Choroid plexus epithelial cell (primary cell): ENCODE results near the gene POLR3A.

ENCODE experiments used
- DNase-seq: peaks from one replicate; pipeline ENCODE4 v3.0.0-alpha.2; 2010; ENCODE audit warnings: low read depth
- H3K4me3 ChIP-seq: 2 replicates; pipeline ENCODE4 v1.5.1; 2011; ENCODE audit warnings: low read depth, mild to moderate bottlenecking, control low read depth, low read length, moderate library complexity
- TF ChIP-seq, protein P1 (sequence below): conservative IDR thresholded peaks from 2 replicates; pipeline ENCODE4 v1.5.1; 2011; ENCODE audit warnings: low read depth, mild to moderate bottlenecking, control low read depth, inconsistent platforms, low read length, moderate library complexity

Gene POLR3A

DNA sequence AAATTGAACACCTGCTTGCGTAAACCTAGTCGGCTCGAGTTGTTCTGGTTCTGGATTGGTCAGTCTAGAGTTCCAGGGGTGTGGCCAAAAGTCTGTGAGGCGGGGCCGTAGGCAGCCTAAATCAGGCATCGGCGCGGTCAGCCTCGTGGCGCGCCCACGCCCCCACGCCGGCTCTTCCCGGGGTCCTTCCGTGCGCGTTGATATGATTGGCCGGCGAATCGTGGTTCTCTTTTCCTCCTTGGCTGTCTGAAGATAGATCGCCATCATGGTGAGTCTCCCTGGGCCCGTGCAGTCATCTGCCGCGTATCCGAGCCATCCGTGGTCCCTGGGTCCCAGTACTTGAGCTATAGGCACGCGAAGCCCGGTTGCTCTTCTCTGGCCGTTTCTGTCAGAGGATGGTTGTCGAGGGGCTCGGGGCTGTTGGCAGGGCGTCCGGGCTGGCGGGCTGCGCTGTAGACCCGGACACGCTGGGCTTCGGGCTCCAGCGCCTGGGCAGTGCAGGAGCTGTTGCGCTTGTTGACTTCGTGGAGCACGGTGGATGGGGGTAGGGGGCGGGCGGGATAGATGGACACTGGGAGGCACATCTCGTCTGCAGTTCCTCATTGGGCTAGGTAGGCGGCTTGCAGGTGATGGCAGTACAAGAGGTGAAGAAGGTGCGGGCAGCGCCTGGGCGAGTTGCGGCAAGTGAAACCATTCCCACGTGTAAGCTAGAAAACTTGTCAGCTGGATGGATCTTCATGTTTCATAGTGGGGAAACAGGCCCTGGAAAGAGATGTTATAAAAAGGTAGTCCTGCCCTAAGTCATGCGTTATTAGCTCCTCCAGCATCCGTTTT is 4.5 kb upstream of the POLR3A start, which contains the start of gene RPS24:
RPS24 (plus strand) TSS at position 227 of the 834 bp plus-strand sequence; CDS start at position 266, 39 bp downstream.
- TF ChIP-seq, protein P1, sequence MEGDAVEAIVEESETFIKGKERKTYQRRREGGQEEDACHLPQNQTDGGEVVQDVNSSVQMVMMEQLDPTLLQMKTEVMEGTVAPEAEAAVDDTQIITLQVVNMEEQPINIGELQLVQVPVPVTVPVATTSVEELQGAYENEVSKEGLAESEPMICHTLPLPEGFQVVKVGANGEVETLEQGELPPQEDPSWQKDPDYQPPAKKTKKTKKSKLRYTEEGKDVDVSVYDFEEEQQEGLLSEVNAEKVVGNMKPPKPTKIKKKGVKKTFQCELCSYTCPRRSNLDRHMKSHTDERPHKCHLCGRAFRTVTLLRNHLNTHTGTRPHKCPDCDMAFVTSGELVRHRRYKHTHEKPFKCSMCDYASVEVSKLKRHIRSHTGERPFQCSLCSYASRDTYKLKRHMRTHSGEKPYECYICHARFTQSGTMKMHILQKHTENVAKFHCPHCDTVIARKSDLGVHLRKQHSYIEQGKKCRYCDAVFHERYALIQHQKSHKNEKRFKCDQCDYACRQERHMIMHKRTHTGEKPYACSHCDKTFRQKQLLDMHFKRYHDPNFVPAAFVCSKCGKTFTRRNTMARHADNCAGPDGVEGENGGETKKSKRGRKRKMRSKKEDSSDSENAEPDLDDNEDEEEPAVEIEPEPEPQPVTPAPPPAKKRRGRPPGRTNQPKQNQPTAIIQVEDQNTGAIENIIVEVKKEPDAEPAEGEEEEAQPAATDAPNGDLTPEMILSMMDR, result no peak
- peak within 1 kb of the TSS; percentile 80 for H3K4me3 ChIP-seq
- DNase-seq, result peak; percentile 99

DNA sequence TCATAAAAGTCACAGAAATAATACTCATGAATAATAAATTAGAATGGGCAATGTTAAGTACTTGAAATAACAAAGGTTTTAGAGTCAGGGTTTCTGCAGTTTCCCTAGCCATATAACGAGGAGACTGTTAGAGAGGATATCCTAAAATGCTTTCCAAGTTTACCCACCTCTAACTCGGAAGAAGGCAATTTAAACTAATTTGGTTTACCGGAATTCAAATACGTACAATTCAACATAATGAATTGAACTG is 4.0 kb upstream of the POLR3A start:
- TF ChIP-seq, protein P1, result no peak

DNA sequence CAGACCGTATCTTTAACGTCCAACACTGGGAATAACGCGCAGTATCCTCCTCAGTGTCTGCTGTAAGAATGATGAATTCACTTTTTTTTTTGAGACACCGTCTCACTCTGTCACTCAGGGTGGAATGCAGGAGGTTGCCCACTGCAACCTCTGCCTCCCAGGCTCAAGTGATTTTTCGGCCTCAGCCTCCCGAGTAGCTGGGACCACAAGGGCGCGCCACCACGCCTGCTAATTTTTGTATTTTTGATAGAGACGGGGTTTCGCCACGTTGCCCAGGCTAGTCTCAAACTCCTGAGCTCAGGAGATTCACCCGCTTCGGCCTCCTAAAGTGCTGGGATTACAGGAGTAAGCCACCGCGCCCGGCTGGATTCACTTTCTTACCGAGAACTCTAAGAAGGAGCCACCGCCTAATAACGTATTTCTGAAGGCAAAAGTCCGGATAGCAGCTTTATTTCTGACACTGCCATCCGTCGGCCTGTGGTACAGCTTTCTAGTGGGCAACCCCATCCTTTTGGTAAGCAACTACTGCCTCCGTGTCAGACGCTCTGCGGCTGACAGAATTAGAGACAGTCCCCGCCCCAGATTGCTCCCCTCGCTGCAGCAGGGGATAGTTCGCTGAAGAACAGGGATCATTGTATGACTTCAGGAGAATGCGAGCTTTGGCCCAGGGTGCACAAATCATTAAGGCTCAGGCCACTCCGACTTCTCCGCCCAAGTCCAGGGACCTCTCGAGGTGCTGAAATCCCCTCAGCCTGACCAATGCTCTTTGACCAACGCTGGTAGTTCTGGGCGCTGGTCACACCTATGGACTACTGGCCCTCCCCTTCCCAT is 662 bp downstream of the POLR3A start:
- H3K4me3 ChIP-seq, result peak overlapping the region; percentile 100
- TF ChIP-seq, protein P1, result no peak
- peak; percentile 64 for DNase-seq

More for the DNA sequence above, 4.0 kb upstream of the POLR3A start:
- DNase-seq, result no peak
- peak overlapping the region; percentile 58 for H3K4me3 ChIP-seq

DNA sequence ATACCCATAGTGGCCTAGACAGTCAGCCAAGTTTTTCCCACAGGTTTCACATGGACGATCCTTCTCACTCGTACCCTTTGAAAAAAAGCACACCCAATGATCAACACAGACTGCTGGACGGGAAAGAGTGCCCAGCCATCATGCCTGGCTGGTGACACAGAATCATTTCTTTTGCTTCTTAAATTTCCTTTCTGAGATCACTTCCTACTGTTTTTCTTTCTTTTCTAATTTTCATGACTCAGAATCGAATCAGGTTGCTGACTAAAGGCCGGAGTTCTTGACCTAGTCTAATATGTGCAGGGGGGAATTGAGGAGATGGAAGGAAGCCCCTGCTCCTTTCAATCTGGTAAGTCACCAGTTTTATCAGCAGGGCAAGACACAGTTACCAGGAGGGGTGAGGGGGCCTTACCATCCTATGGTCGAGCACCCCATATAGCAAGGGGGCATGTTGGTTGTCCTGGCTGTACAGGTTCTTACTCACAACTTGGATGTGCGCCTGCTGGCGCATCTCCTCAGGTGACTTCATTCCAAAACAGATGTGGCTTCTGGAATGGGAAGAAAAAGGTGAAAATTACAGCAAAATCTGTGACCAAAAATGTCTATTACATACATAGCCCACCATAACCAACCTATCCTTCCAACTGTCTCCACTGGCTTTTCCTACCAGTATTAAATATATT is 3.5 kb downstream of the POLR3A start:
- TF ChIP-seq, protein P1, result no peak
- no peak for DNase-seq
- H3K4me3 ChIP-seq, result no peak overlapping the region

DNA sequence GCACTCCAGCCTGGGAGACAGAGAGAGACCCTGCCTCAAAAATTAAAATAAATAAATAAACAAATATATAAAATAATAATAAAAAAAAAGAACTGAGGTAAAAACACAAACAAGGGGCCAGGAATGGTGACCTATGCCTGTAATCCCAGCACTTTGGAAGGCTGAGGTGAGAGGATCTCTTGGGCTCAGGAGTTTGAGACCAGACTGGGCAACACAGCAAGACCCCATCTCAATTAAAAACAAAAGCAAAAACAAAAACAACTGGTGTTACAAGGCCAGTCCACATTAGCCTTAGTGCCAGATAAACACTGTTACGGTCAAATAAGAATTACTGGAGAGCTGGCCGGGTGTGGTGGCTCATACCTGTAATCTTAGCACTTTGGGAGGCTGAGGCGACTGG is 5.6 kb downstream of the POLR3A start:
- TF ChIP-seq, protein P1, result no peak
- no peak for DNase-seq
- no peak overlapping the region for H3K4me3 ChIP-seq

DNA sequence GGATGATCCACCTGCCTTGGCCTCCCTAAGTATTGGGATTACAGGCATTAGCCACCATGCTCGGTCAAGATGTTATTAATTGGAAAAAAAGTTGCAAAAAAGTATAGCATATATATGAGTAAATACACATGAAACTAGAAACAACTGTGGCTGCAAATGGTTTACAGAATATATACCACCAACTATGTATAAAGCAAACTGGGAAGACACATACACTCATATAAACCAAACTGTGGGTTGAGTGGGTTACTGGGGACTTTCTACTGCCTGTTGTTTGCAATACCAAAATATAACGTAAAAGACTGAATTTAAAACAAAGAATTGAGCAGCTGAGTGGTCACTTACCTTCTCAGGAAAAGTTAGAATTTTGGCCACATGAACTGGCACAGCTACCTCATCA is 8.1 kb downstream of the POLR3A start:
- no peak for DNase-seq
- no peak overlapping the region for H3K4me3 ChIP-seq
- TF ChIP-seq, protein P1, result no peak
